UCSD-AML1 (cell line): ENCODE data around the gene HNF1A.

Source experiments
- DNase-seq: peaks from one replicate; lab custom pipeline; 2025; ENCODE audit not compliant: unreplicated experiment; lab: John Stamatoyannopoulos, UW

The HNF1A gene

GRCh38 chr12:121009741-121010140 lies 31.4 kb downstream of the HNF1A start:
- no peak for DNase-seq

DNA sequence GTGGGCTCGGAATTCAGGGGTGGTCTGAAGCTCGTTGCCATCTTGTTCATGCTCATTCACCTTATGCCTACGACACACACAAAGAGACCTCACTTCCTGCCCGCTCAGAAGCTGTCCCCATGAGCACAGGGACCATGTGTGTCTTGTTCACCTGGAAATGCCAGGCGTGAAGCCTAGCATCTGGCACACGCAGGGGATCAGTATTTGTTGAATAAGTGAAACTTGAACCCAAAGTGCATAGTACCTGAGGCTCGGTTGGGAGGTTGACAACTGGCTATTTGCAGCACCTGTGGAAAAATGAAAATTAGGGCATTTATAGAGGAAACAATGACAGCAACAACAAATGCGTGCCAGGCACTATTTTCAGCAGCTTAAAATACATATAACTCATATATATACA lies 32.5 kb downstream of the HNF1A start:
- no peak for DNase-seq

- no peak for DNase-seq
Observed at GRCh38 chr12:121011820-121012219, 33.5 kb downstream of the HNF1A start.

DNA sequence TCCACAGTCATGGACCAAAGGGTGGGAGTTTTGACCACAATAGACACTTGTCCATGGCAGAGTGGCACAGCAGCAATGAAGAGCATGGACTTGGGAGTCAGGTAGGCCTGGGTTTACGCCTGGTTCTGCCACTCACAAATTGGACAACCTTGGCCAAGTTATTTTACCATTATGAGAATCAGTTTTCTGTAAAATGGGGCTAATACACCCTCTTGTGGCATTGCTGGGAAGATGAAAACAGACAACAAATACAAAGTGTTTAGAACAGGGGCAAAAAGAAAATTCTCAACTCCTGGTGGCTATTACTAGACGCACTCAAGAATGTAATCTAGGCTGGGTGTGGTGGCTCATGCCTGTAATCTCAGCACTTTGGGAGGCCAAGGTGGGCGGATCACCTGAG lies 35.4 kb downstream of the HNF1A start:
- DNase-seq = no peak

DNA sequence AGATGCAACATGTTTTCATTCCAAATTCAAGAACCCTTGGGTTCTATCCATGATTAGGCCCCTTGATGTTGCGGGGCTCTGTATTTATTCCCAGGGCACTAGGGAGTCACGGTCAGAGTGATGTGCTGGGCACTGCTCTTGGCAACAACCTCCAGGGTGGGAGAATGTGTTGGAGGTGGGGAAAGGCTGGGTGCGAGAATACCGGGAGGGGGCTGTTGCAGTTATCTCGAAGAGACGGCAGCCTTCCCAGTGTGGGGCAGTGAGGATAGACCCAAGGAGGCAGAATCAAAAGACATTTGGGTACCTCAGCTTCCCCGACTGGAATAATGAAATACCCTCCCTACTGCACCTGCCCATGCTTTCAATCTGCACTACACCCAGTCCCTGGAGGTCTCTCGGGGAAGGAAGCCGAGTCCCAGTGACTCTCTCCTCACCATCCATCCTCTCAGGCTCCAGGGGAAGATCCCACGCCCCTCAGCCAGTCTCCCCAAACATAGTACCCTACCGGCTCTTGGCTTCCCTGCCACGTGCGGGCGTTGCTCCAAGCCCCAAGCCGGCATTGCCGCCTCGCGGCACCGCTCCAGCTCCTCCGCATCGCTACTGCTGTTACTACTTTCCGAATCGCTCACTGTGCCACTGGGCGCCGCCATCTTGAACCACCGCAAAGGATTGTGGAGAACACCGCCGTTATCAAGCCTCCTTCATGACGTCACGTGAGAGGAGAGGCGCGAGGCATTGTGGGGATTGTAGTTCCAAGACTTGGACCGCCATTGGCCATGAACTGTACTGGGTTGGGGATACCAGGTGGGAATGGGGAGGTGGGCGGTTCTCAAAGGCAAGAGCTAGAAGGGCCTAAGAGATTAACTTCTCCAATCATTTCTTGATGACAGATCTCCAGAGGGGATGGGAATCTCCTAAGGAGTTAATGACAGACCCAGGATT lies 37.8 kb downstream of the HNF1A start, which contains the start of gene C12orf43:
TSS of gene C12orf43 (minus strand) at position 663 of the 942 bp plus-strand sequence. CDS start at position 650, 13 bp downstream.
- peak; percentile 86 for DNase-seq

- no peak for DNase-seq
Observed at GRCh38 chr12:121017966-121018491, 39.7 kb downstream of the HNF1A start.

- DNase-seq = no peak
Observed at GRCh38 chr12:121018860-121019617, 40.7 kb downstream of the HNF1A start.

GRCh38 chr12:121021754-121022153 lies 43.4 kb downstream of the HNF1A start:
- DNase-seq = no peak

DNA sequence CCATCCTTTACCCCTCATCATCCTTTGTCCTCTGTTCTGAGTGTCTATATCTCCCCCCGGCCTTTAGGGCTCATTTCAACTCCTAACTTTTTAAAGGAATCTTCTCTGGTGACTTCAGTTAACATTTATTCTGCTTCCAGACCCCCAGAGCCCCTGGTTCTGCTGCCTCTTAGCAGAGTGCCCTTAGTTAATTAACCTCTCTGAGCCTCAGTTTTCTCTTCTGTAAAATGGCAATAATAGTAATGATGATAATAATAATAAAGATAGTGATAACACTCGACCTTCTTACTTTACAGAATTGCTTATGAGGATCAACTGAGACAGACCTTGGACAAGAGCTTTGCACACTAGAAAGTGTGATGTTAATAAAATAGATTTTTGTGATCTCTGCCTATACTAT lies 44.4 kb downstream of the HNF1A start:
- DNase-seq = no peak

DNA sequence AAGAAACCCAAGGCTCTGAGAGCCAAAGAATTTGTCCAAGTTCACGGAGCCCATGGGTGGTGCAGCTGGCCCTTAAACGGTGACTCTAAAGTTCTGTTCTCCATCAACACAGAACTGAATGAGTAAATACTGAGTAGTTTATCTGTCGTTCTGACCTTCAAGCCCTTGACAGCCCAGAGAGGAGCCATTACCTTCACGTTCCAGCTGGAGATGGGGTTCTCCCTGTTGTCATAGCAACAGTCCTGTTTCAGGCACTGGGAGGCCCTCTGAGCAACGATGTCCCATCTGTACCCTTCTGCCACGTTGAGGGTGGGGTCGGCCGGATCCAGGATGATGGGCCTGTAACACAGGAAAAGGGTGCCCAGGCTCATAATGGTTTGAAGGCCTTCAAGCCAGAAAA lies 45.5 kb downstream of the HNF1A start:
- no peak for DNase-seq

DNA sequence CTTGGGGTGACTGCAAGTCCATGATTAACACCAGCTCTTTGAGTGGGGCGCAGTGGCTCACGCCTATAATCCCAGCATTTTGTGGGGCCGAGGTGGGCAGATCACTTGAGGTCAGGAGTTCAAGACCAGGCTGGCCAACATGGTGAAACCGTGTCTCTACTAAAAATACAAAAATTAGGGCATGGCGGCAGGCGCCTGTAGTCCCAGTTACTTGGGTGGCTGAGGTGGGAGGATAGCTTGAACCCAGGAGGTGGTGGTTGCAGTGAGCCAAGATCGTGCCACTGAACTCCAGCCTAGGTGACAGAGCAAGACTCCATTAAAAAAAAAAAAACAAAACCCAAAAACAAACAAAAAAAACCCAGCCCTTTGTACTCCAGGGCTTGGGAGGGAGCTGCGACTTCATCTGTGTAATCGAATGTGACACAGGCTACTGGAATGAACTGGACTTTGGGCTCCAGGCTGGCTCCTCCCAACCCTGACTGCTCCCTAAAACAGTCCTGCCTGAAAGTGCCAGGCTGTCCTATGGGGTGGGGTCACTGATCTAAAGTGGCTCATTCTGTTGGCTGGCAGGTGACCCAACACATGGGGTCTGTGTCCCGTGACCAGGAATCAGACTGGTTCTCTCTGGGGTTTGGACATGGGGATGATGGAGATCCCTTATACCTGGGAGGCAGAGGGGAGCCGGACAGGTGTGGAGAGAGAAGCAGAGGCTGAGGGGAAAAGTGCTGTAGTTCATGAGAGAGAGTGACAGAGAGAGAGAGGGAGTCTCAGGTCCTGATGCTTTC lies 47.3 kb downstream of the HNF1A start:
- DNase-seq = no peak

GRCh38 chr12:121026274-121027045 lies 48.1 kb downstream of the HNF1A start:
- no peak for DNase-seq

- DNase-seq = no peak
Observed at GRCh38 chr12:121030576-121031212, 52.4 kb downstream of the HNF1A start.

- DNase-seq = no peak
Observed at GRCh38 chr12:121033625-121034349, 55.4 kb downstream of the HNF1A start.

DNA sequence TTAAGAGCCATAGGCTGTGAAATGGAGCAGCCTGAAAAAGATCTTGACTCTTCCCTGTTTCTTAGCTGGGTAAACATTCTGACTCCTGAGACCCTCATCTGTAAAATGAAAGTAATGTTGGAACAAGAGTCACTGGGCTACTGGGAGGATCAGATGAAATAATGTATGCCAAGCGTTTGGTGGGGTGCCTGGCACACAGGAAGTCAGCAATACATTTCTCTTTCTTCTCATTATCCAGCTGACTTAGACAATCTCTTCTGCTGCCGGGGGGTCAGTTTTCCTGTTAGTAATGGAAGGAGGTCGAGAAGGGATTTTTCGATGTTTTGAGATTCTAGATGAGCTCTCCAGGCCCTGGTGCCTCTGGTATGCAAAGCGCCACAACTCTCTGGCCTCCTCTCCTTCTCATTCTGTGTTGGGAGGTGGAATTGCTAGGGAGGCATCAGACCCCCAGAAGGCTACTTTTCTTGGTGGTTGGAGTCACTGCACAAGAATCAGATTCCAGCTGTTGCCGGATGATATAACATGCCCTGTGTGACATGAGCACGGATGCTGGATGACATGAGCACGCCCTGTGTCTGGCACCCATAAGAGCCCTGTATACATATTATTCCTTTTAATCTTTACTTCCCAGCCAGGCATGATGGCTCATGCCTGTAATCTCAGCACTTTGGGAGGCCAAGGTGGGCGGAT lies 56.4 kb downstream of the HNF1A start:
- no peak for DNase-seq

- DNase-seq = no peak
Observed at GRCh38 chr12:121036810-121037326, 58.5 kb downstream of the HNF1A start.

DNA sequence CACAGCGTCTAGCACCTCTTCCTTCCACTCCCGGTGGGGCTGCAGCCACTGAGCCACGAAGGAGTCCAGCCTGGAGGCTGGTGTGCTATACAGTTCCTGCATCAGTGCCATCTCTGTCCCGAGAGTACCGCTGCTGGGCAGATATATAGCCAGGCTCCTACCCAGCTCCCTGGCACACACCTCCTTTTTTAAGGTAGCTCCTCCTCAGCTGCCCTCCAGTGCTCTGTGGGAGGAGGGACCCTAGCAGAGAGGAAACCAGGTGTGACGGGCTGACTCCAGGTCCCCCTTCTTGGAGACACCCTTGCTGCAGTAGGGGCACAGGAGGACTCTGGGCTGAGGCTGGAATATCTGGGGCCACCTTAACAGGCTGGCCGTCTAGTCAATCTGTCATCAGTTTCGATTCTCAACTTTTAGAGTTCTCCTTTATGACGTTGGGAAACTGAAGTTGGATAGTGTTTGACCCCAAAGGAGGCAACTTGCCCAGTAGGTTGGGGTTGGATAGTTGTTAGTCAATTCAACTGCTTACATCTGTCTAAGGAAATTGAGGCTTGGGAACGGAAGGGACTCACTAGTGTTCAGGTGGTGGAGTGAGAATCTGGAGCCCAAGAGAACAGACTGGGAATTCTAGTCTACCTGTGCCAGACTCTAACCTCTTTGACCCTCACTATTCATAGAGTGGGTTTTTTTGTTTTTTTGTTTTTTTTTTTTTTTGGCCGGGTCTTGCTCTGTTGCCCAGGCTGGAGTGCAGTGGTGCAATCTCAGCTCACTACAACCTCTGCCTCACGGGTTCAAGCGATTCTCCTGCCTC lies 60.7 kb downstream of the HNF1A start, which contains the start of gene OASL:
TSS of gene OASL (minus strand) at position 386 of the 808 bp plus-strand sequence. CDS start at position 111, 275 bp downstream.
- DNase-seq = peak; percentile 63
